Colonic mucosa (tissue), 4 donors: ENCODE measurements around the gene OR52W1. TPM values are rescaled to one million over a fixed set of nuclear protein-coding genes. Genes with fewer than 3 reads are reported as not detected.

ENCODE experiments used
- DNase-seq: peaks from one replicate; pipeline ENCODE4 v3.0.0-alpha.2; 2020
- H3K27ac ChIP-seq: fragments of 200-600 bp; one replicate; pipeline ENCODE4 v1.8.0; 2021
- H3K27me3 ChIP-seq: fragments of 200-600 bp; one replicate; pipeline ENCODE4 v1.8.0; 2021
- H3K36me3 ChIP-seq: fragments of 200-600 bp; one replicate; pipeline ENCODE4 v1.8.0; 2021
- H3K4me1 ChIP-seq: fragments of 200-600 bp; one replicate; pipeline ENCODE4 v1.8.0; 2021; ENCODE audit warnings: mild to moderate bottlenecking
- H3K4me3 ChIP-seq: fragments of 200-600 bp; one replicate; pipeline ENCODE4 v1.8.0; 2021
- H3K9ac ChIP-seq, 2 donors: one replicate each; pipeline ENCODE4 v1.7.0; 2013; ENCODE audit warnings: control low read depth in 2 of 2, low read depth in 2 of 2, low read length in 2 of 2
- H3K9me3 ChIP-seq: fragments of 200-600 bp; one replicate; pipeline ENCODE4 v1.8.0; 2021
- intact Hi-C: fragments of 100-400 bp; cut with DNase I; formaldehyde crosslinking; loops from one replicate; pipeline ENCODE4 v1.14.1; 2022
- total RNA-seq, 2 donors: library from RNA; stranded (reverse); fragmentation: NEBNext Ultra II Directional in 1 of 2; extraction: Animal tissue kit (Norgen Biotek cat#: 25700) in 1 of 2; gene quantifications; one replicate each; pipeline ENCODE4 v1.2.1, GENCODE V29; 2021
- TF ChIP-seq, protein P1 (sequence below): fragments of 200-600 bp; IDR thresholded peaks from one replicate; pipeline ENCODE4 v1.8.0; 2022; ENCODE audit warnings: antibody characterized with exemption, mild to moderate bottlenecking
- donor health status: healthy.
- donor health status: DM: no; HTN: no; CAD: no.
- donor health status: DM: no; HTN: no; CAD: no.

The OR52W1 gene
- total RNA-seq, 2 donors from 2014 or later: not detected

DNA sequence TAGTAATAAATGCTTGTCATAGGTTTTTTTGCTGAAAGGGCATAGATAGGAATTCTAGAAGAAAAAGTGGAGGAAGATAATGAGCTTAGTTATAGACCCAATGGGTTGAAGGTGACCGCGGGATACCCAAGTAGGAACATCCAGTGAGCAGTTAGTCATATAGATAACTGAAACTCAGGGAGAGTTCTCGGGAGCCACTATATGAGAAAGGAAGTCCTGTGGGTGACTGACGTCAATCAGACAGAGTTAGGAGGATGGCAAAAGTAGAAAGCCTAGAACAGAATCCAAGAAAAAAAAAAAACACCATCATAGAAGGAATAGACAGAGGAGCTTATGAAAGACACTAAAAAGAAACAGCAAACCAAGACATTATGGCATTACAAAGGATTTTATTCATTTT lies 38.2 kb downstream of the OR52W1 start:
- Histone ChIP-seq H3K9ac (no peak overlapping the region), H3K9me3 (no peaks in the 10 kb centered on the region), H3K27me3 (no peaks in the 10 kb centered on the region), H3K4me1 (peaks cover 4% of the 10 kb centered on the region), H3K36me3 (no peaks in the 10 kb centered on the region), H3K4me3 (no peak overlapping the region), H3K27ac (no peak overlapping the region)
- intact Hi-C loops: loop anchor here (10.0 kb wide), 1 partner anchor 238 kb away; the partner anchor contains the start of gene TRIM3
- no peak for DNase-seq
- TF ChIP-seq, protein P1, sequence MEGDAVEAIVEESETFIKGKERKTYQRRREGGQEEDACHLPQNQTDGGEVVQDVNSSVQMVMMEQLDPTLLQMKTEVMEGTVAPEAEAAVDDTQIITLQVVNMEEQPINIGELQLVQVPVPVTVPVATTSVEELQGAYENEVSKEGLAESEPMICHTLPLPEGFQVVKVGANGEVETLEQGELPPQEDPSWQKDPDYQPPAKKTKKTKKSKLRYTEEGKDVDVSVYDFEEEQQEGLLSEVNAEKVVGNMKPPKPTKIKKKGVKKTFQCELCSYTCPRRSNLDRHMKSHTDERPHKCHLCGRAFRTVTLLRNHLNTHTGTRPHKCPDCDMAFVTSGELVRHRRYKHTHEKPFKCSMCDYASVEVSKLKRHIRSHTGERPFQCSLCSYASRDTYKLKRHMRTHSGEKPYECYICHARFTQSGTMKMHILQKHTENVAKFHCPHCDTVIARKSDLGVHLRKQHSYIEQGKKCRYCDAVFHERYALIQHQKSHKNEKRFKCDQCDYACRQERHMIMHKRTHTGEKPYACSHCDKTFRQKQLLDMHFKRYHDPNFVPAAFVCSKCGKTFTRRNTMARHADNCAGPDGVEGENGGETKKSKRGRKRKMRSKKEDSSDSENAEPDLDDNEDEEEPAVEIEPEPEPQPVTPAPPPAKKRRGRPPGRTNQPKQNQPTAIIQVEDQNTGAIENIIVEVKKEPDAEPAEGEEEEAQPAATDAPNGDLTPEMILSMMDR: no peak

DNA sequence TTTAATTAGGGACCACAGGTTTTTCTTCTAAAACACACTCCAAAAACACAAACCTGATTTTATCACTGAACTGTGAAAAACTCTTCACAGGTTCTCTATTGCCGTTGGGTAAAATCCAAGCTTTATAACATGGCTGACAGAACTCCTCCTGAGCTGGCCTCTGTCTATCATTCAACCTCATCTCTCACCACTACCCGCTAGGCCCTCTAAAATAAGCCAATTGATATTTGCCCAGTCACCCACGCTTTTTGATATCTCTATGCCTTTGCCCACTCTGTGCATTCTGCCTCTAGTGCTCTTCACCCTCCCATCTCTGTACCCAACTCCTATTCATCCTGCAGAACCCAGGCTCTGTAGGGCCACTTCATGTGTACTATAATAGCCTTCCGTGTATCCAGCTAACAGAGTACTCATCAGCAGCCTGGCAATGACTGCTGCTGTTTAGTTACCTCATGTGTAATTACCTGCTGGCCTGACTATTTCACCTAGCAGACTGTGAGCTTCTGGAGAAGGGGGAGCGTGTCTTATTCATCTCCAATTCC lies 38.8 kb downstream of the OR52W1 start:
- Histone ChIP-seq H3K27me3 (no peaks in the 10 kb centered on the region), H3K36me3 (no peaks in the 10 kb centered on the region), H3K4me3 (no peak overlapping the region), H3K27ac (no peak overlapping the region), H3K4me1 (peaks cover 3% of the 10 kb centered on the region), H3K9me3 (no peaks in the 10 kb centered on the region), H3K9ac (no peak overlapping the region)
- intact Hi-C loops: loop anchor here (10.0 kb wide), 1 partner anchor 237 kb away; the partner anchor contains the start of gene TRIM3
- TF ChIP-seq, protein P1: no peak
- no peak for DNase-seq

DNA sequence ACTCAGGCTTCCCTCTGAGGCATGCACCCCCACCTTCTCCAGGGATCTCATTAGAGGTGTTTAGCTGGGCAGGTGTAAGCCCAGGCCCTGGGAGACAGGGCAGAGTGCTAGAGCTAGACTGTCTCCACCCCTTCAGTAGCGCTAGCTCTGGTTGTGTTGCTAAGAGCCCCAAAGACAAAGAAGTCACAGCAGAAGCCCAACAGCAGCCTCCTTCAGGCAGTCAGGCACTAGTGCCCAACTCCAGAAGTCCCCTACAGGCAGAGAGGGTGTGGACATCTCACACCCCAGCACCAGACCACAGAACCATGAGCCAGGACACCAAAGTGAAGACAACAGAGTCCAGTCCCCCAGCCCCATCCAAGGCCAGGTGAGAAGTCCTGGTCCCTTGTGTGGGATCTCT lies 39.9 kb downstream of the OR52W1 start, which contains the start of gene CNGA4:
TSS of gene CNGA4 (plus strand) at position 188 of the 400 bp plus-strand sequence. CDS start at position 306, 118 bp downstream.
- H3K27me3 ChIP-seq: no peaks in the 10 kb centered on the region
- DNase-seq: no peak
- H3K9me3 ChIP-seq: no peaks in the 10 kb centered on the region
- H3K4me3 ChIP-seq: no peak within 1 kb of the TSS
- H3K4me1 ChIP-seq: no peaks in the 10 kb centered on the region
- no peak within 1 kb of the TSS for H3K27ac ChIP-seq
- no peaks in the 10 kb centered on the region for H3K36me3 ChIP-seq
- TF ChIP-seq, protein P1: no peak
- no peak within 1 kb of the TSS for H3K9ac ChIP-seq
- intact Hi-C loops: loop anchor here (10.0 kb wide), 1 partner anchor 236 kb away; the partner anchor contains the start of gene TRIM3

DNA sequence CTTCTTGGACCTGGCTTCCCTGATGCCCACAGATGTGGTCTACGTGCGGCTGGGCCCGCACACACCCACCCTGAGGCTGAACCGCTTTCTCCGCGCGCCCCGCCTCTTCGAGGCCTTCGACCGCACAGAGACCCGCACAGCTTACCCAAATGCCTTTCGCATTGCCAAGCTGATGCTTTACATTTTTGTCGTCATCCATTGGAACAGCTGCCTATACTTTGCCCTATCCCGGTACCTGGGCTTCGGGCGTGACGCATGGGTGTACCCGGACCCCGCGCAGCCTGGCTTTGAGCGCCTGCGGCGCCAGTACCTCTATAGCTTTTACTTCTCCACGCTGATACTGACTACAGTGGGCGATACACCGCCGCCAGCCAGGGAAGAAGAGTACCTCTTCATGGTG lies 41.1 kb downstream of the OR52W1 start:
- Histone ChIP-seq H3K4me3 (no peak overlapping the region), H3K4me1 (no peaks in the 10 kb centered on the region), H3K9me3 (no peaks in the 10 kb centered on the region), H3K36me3 (no peaks in the 10 kb centered on the region), H3K9ac (no peak overlapping the region), H3K27ac (no peak overlapping the region), H3K27me3 (no peaks in the 10 kb centered on the region)
- TF ChIP-seq, protein P1: no peak
- no peak for DNase-seq
- intact Hi-C loops: no loop called here

DNA sequence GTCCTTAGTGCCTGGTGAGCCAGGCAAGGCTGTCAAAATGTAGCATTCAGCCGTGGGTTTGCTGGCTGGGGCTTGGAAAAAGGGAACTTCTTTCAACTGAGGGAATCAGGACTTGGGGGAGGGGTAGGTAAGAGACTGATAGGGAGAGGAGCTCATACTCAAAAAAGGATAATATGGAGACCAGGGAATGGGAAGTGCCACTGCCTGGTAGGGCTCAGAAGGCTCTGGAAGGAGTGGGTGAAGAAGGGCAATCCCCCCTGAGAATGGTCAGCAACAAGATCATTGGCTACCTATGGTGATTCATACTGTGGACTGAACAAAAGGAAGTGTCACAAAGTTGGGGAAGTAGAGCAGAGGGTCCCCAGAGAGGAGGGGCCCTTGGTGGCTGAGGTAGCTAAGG lies 41.8 kb downstream of the OR52W1 start:
- TF ChIP-seq, protein P1: no peak
- intact Hi-C loops: no loop called here
- no peaks in the 10 kb centered on the region for H3K9me3 ChIP-seq
- H3K27ac ChIP-seq: no peak overlapping the region
- DNase-seq: no peak
- H3K27me3 ChIP-seq: no peaks in the 10 kb centered on the region
- H3K4me1 ChIP-seq: no peaks in the 10 kb centered on the region
- H3K4me3 ChIP-seq: no peak overlapping the region
- no peaks in the 10 kb centered on the region for H3K36me3 ChIP-seq
- H3K9ac ChIP-seq: no peak overlapping the region
